ENCODE results near the gene DNAJB12.

GRCh38 chr10:72309290-72310240, 45.2 kb downstream of the DNAJB12 start:
- TF ChIP-seq EZH2 (IDR thresholded peaks at IDR 0.05; ENCODE audit: borderline replicate concordance, low read depth, low read length, severe bottlenecking) (no peak), CTCF (IDR thresholded peaks at IDR 0.05; ENCODE audit: borderline replicate concordance, extremely low read depth, low read length, poor library complexity, severe bottlenecking) (no peak)
